GM21723 (cell line): ENCODE data around the gene PRM3.

Experiments used
- ATAC-seq: cut with Tn5 transposase; IDR thresholded peaks from one replicate; pipeline ENCODE4 v1.9.1; 2021; ENCODE audit warnings: mild to moderate bottlenecking, moderate library complexity; ENCODE audit not compliant: unreplicated experiment

Gene PRM3

DNA sequence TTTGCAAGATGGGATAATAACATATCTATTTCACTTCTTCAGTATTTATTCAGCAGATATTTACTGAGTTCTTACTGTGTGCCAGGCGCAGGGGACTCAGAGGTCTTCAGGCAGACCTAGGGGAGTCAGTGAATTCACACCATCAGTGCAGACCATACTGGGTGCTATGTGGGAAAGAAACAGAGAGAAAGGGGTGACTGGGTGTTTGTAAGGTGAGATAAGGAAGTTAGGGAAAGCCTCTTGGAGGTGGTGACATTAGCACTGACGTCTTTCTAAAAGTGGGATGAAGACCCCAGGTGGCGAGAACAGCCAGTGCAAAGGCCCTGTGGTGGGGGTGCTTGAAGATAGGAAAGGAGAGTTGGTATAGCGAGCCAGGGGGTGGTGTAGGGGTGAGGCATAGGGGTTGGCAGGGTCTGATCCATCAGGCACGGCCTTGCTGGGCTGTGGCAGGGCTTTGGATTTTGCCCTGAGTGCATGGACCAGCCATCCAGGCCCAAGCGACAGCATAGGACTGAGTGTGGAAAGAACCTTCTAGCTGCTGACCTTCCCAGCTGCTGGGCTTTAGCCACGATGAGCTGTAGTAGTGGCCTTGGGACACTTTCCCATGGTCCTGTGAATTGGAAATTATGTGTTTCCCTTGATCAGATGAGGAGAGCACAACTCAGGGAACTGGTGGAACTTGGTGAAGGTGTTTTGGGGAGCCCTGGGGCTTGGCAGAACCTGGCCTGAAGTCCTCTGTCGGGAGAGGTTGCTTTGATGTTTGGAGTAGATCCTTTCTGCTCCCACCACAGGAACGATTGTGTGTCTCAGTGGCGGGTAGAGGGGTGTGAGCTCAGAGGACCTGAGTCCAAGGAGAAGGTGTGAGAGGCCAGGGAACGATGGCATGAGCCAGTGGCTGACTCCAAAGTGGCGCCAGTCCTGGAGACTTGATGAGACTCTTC, 13.5 kb downstream of the PRM3 start:
- ATAC-seq: no peak

DNA sequence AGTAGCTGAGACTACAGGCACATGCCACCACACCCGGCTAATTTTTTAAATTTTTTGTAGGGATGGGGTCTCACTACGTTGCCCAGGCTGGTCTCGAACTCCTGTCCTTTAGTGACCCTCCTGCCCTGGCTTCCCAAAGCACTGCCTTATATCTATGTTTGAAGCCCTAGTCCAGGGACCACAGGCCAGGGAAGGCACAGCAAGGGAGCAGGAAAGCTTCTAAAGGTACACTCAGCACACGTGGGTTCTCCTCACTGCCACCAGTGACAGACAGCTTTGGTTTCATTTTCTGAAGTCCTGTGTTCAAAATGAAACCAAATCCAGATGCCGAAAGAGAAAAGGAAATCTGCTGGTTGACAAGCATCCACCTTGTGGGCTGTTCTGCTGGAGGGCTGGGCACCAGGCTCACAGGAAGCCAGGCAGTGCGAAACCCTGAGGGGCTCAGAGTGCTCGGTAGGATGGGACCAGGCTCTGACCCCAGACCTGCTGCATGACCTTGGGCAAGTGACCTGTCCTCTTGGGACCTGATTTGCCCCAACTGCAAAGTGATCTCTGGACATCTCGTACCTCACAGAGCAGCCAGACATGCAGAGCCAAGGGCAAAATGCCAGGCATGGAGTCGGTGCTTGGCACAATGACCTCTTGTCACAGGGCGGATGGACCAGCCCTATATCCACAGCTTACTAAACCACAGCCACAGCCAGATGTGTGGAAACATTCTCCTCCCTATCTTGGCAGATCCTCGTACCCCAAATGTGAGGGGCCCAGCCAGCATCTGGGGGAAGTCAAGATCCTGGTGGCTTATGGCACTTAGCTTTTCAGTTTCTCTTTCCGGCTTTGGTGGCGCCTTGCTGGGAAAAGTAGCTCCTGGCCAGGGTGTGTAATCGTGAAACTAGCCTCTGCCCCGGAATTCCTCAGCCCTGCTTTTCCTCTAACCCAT, 14.6 kb downstream of the PRM3 start:
- no peak for ATAC-seq

- ATAC-seq: no peak
Measured at GRCh38 chr16:11257131-11257938, 16.1 kb downstream of the PRM3 start.

DNA sequence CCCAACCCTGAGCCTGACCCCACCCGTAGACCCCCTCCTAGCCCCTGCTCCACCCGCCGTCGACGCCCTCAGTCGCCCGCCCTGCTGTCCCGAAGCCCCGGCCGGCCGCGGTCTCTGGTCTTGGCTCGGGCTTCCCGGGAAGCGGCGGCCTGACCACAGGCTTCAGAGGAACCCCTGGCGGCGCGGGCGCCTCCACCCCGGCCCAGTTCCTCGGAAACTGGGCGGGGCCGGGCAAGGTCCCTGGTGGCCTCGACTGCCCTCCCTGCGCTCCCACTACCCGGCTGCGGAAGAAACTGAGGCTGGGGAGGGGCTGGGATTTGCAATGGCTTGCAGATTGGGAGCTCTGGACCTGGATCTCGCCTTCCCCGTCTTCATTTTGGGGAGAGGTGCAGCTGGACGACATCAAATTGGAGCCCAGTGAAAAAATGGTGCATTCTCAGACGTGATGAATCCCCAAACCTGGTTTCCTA, 16.7 kb downstream of the PRM3 start:
- ATAC-seq: no peak

DNA sequence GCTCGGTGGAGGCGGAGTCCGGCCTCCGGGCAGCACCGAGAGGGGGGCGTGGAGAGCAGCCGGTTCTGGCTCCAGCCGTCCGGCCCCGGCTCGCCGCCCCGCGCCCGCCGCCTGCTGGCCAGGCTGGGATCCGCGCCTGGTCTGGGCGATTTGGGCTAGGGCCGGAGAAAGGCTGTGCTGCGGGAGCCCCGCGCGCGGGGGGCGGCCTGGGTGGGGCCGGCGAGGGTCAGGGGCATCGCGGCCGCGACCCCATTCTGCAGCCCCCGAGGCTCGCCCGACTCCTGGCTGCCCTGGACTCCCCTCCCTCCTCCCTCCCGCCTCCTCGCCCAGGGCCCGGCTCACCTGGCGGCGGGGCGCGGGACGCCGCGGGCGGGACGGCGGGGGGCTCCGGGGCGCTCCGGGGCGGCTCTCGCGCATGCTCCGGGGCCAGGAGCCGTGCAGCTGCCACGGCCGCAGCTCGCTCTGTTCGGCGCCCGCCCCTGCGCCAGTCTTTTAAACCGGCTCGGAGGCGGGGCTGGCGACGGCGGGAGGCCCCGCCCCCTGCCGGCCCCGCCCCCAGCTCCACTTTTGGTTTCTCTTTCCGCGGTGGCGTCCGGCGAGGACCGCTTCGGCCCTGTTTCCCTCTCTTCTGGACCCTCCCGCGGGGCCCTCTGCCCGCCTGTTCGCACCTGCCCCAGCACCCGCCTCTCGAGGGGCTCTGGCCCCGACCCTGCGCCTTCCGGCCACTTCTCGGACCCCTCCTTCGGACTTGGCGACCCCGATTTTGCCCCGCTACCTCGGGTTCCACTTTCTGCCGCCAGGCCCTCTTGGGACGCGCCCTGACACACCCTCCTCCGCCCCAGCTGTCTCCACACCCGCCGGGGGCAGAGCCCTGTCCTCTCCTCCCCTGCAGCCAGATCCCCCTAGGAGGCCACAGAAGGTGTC, 17.4 kb downstream of the PRM3 start, which contains the start of gene SOCS1:
Gene SOCS1, minus strand, starts transcription at position 468 of the 924 bp plus-strand sequence. CDS start 726 bp downstream, outside the sequence.
- peak; percentile 51 for ATAC-seq

DNA sequence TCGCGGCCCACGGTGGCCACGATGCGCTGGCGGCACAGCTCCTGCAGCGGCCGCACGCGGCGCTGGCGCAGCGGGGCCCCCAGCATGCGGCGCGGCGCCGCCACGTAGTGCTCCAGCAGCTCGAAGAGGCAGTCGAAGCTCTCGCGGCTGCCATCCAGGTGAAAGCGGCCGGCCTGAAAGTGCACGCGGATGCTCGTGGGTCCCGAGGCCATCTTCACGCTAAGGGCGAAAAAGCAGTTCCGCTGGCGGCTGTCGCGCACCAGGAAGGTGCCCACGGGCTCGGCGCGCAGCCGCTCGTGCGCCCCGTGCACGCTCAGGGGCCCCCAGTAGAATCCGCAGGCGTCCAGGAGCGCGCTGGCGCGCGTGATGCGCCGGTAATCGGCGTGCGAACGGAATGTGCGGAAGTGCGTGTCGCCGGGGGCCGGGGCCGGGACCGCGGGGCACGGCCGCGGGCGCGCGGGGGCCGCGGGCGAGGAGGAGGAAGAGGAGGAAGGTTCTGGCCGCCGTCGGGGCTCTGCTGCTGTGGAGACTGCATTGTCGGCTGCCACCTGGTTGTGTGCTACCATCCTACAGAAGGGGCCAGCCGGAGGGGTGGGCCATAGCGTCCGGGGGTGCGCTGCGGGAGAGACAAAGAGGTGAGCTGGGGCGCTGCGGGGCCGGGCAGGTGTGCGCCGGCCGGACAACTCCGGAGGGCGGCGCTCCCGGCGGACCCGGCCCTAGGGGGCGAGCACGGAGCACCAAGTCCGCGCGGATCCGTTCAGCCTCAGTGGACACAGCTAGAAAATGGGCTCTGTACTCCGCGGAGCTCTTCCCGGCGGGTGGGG, 18.3 kb downstream of the PRM3 start:
- peak; percentile 7 for ATAC-seq

DNA sequence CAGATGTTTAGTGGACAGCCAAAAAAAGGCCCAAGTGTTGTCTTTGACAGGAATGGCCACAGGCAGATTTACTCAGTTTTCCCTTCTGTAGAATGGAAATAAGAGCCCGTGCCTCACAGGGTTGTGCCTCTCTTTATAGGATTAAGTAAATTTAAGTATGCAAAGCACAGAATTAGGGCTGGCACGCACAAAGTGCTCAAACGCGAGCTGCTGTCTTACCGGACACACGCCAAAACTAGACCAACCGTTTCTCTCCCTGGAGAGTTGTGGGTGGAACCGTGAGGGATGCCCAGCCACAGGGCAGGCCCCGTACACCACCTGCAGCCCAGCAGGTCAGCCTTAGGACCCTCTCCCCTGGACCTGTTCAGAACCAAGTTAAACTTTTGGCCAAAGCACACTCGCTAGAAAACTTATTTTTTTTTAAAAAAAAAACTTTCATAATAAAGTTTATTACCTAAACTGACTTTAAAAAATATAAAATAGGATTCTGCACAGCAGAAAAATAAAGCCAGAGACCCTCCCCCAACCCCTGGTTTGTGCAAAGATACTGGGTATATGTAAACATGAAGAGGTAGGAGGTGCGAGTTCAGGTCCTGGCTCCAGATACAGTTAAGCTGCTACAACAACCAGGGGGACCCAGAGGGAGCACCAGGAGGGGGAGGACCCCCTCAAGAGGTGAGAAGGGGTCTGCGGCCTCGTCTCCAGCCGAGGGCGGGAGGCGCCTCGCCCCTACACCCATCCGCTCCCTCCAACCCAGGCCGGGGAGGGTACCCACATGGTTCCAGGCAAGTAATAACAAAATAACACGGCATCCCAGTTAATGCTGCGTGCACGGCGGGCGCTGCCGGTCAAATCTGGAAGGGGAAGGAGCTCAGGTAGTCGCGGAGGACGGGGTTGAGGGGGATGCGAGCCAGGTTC, 19.2 kb downstream of the PRM3 start:
- ATAC-seq: no peak

- no peak for ATAC-seq
Measured at GRCh38 chr16:11253009-11253994, 20.1 kb downstream of the PRM3 start.

DNA sequence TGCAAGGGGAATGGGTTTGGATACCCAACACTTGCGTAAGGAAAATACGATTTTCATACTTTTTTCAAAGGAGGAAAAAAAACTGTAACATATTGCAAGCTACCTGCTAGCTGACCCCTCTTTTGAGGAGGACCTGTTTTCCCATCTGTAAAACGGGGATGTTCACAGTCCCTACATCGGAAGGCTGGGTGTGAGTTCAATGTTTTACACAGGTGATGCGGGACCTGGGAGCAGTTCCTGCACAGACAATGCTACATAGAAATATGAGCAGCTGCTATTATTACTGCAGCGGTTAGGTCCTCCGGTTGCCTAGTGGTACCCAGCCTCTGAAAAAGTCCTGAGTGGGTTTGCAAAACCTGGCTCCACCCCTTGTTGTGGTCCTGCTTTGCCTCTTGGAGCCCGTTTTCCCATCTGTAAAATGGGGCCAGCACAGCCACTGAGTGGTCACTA, 20.9 kb downstream of the PRM3 start:
- no peak for ATAC-seq

GRCh38 chr16:11251525-11252481, 21.6 kb downstream of the PRM3 start:
- no peak for ATAC-seq

DNA sequence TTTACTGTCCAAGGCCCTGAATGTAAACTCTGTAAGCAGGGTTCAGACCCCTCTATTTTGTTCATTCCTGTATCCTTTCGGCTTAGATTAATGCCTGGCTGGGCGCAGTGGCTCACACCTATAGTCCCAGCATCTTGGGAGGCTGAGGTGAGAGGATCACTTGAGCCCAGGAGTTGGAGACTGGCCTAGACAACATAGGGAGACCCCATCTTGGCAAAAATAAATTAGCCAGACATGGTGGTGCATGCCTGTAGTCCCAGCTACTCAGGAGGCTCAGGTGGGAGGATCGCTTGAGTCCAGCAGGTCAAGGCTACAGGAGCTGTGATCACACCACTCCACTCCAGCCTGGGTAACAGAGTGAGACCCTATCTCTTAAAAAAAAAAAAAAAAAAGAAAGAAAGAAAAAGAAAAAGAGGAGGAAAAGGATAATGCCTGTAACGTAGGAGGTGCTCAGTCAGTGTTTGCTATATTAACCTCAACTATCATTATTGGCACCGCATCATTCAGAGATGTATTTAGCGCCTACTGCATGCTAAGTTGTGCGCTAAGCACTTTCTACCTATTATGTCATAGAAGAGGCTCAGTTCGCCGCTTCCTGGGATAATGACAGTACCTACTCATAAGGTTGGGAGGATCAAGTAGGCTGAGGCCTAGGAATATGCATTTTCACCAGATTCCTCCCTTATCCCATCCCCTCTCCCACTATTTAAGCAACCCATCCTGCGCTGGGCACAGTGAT, 22.5 kb downstream of the PRM3 start:
- ATAC-seq: no peak

DNA sequence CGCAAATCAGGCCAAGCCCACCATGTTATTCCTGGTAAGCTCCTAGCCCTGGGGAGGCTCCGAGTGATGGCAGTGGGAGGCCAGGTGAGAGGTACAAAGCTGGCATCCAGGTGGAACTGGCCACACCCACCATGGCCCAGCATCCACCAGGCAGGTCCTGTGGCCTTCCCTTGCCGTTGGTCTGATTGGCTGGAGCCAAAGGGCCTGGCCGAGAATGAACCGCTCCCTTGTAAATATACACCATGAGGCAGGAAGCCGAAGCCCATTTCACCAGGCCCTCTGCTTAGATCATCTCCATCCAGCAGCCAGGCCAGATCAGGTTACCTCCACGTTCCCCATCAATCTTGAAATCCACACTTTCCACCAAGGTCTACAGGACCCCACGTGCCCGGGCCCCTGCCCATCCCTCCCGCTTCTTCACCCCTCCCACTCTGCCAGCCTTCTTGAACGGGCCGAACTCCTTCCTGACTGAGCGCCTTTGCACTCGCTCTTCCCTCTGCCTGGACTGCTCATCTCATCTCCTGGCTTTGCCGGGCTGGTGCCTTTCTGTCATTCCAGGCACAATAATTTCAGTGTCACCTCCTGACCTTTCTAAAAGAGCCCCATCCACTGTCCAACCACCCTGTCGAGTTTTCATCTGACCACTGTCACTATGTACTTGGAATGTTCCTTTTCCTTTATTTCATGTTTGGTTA, 23.2 kb downstream of the PRM3 start:
- no peak for ATAC-seq

DNA sequence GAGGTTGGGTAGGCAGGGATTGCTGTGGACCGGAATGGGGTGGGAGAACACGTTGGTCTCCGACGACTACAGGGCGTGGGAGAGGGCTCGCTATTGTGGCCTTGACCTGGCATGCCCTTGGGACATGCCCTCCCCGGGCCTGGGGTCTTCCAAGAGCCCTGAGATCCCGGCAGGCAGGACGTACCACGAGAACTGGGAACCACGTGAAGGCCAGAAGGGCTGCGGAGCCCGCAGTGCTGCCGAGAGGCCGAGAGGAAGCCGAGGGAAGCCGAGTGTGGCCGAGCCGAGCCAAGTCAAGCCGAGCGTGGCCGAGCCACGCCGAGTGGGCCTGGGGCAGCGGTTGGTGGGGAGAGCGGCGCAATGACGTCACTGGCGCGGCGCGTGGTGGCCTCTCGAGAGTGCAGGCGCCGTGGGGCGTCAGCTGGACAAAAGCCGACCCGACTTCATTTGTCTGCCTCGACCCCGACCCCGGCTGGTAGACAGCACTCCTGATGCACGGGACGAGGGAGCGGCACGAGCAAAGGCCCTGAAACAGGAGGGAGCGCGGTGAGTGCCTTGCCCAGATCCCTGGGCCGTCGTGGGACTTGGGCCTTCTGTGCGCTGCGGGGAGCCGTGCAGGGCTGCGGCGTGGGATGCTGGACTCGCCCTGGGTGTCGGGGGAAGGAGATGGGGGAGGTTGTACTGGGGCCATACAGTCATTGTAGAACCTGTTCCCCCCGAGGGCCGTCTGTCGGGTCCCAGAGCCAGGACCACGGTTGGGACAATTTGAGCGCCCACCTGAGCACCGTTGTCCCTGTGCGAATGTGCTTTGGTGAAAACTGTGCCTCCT, 24.0 kb downstream of the PRM3 start:
- no peak for ATAC-seq
